Activated CD4-positive, CD25-positive, alpha-beta regulatory T cell (primary cell): Measurements from ENCODE around the gene RASEF.
"Not testable (repeated sequence)": the region's sequence is repeated elsewhere in the genome, so short reads cannot be mapped to it uniquely, and the experiment has no call there.

Experiments
- DNase-seq, 4 experiments: peaks; one replicate each; lab custom pipeline; 2025; lab: John Stamatoyannopoulos, UW

The RASEF gene

DNA sequence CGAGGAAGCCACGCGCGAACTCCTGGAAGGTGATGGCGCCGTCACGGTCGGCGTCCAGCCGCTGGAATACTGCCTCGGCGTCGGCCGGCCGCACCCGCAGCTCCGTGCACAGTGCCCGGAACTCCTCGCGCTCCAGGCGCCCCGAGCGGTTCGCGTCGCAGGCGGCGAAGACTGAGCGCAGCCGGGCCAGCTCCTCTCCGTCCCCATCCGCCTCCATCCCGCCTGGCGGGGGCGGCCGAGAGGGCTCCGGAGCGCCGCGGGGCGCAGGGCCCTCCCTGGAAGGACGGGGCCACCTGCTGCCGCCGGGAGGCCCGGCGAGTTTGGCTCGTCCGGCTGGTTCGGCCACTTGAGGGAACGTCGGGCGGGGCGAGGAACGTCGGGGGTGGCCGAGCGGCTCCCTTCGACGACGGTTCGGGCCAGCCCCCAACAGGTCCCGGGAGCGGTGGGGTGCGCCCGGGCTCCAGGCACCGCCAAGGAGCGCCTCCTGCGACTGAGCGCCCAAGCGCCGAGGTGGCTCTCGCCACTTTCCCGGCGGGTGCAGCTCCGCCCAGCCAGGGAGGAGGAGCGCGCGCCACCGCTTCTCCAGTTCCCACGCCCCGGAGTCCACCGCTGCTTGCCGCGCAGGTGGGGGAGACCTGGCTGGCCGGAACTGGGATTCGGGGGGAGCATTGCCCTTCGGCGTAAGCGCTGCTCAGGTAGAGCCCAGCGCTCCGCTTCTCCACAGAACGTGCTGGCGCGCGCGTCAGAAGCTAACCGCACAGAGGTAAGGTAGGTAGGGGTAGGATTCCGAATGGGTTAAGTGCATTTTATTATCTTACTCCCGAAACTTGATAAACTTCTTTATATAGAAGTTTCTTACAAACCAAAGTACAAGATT, at the start of gene RASEF:
Gene RASEF, minus strand, starts transcription at position 492 of the 877 bp plus-strand sequence. Its CDS starts 275 bp downstream, at position 217.
- no peak for DNase-seq

DNA sequence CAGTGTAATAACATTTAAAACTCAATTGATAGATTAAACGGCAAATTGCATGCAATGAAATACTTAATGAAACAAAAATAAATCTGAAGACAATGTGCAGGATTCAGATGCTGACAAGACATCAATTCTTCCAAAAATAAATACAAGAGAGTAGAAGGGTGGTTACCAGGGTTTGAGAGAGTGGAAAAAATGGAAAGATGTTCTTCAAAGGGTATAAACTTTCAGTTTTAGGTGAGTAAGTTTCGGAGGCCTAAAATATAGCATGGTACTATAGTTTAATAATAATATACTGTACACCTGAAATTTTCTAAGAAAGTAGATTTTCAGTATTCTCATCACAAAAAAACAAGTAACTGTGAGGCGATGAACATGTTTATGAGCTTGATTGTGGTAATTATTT, 48.2 kb upstream of the RASEF start:
- DNase-seq: no peak

DNA sequence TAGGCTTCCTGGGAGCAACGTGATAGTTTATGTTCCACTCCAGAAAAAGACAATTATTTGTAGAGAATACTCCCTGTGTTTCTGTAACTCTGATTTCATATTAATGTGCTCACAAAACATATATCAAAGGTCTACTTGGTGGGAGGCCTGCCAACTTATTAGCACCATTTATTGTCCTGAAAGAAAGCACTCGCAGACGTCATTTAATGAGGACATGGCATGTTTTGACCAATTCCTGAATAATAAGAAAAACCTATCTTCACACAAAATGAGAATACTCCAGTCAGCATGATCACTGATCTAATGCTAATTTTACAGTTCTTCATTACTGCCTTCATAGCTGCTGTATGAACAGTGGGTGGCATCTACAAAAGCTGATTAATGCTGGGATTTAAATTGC, 46.4 kb upstream of the RASEF start:
- no peak for DNase-seq

DNA sequence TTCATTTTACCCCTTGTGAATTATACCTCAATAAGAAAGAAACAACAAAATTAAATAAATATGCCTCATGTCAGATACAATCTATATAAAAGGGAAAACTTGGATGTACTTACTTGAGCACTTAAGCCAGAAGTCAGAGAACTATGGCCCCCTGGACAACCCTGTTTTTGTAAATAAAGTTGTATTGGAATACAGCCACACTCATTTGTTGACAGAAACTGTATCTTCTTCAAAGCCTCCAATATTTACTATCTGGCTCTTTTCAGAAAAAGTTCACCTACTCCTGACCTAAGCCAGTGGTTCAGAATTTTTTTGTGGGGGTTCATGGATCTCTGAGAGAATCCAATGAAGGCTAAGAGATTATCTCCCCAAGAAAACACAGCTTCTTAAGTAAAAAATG, 45.3 kb upstream of the RASEF start:
- no peak for DNase-seq

DNA sequence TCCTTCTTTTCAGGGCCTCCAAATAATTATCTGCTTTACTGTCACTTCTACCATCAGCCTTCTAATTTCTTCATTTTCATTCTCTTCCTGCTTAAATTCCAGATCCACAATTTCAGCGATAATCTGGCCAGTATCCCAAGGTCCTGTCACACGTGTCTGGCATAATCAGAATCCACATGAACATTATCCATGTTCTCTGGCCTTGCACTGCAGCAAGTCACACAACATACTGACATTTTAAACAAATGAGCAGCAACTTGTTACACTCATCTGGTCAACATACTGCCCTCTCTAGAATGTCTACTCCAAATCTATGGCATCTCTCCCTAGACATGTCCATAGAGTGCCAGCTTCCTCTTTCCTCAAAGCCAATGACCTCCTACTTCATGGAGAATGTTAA, 43.8 kb upstream of the RASEF start:
- DNase-seq: no peak

DNA sequence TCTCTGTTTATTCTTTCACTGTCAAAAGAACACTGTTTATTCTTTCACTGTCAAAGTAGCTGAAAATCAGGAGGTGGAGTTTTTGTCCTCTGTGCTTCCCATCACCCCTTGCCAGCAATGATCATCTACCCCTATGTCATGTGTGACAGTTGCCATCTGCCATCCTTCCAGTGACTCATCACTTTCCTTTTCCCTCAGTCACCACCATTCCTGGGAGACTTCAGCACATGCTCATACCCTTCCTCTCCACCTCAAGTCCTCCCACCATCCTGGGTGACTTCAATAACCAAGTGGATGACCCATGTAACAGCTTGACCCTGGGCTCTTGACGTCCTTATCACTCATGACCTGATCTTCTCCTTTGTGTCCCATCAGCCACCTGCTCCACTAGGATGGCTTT, 43.3 kb upstream of the RASEF start:
- no peak for DNase-seq

DNA sequence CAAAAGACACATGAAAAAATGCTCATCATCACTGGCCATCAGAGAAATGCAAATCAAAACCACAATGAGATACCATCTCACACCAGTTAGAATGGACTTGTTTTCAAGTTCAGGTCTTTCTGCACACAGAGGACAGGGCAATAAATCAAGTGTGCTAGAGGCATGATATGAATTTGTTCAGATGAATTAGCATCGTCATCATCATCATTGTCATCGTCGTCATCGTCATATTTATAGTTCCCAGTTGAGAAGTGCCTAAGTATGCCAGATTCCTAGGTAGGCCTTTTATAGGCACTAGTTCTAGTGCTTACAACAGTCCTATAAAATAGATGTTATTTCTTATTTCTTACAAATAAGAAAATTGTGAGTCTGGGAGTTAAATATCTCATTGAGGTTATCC, 34.7 kb upstream of the RASEF start:
- no peak for DNase-seq

DNA sequence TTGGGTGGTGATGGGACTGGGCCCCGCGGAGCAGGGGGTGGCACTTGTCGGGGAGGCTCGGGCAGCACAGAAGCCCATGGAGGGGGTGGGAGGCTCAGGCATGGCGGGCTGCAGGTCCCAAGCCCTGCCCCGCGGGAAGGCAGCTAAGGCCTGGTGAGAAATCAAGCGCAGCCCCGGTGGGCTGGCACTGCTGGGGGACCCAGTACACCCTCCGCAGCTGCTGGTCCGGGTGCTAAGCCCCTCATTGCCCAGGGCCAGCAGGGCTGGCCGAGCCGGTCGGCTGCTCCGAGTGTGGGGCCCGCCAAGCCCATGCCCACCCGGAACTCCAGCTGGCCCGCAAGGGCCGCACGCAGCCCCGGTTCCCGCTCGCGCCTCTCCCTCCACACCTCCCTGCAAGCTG, 30.4 kb upstream of the RASEF start:
- DNase-seq: not testable (repeated sequence)

DNA sequence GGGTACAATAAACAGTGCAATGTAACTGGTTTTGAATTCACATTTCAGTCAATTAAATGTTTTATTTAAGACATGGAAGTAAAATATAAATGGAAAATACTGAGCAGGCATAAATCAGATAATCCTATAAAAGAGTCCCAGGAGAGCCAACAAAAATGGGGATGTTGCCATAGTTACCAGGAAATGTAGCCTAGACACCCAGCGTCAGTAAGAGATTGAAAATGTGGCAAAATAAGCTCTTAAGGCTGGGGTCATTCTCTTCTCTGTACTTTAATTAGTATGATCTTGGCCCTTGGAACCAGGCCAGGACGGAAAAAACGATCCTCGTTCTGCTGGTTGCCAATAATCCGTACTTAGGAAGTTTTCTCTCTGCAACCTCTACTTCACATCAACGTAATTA, 18.9 kb upstream of the RASEF start:
- no peak for DNase-seq

DNA sequence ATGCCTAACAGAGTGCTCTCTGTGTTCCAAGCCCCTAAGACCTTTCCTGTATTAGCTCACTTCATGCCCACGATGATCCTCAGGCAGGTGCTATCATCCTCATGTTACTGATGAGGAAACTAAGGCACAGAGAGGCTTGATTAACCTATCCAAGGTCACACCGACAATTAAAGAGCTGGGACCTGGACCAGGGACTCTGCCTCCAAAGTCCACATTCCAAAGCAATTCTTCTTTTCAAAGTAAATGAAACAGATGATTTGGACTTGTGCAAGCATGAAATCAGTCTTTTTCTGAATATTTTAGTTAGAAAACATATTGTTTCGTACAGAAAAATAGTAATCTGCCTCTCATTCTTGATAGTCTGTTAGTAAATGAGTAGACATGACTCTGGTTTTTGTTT, 18.1 kb upstream of the RASEF start:
- no peak for DNase-seq

DNA sequence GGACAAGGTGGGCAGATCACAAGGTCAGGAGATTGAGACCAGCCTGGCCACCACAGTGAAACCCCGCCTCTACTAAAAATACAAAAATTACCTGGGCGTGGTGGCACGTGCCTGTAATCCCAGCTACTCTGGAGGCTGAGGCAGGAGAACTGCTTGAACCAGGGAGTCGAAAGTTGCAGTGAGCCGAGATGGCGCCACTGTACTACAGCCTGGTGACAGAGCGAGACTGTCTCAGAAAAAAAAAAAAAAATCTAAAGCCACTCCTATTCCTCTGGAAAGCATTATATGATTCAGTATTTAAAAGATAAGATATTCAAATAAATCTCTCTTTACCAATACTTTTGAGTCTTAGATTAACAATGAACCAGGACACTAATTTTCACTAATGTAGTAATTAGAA, 13.0 kb upstream of the RASEF start:
- DNase-seq: not testable (repeated sequence)

DNA sequence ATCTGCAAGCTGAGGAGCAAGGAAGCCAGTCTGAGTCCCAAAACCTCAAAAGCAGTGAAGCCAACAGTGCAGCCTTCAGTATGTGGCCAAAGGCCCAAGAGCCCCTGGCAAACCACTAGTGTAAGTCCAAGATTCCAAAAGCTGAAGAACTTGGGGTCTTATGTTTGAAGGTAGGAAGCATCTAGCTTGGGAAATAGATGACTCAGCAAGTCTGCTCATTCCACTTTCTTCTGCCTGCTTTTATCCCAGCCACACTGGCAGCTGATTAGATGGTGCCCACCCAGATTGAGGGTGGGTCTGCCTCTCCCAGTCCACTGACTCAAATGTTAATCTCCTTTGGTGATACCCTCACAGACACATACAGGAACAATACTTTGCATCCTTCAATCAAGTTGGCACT, 9.6 kb upstream of the RASEF start:
- not testable (repeated sequence) for DNase-seq

DNA sequence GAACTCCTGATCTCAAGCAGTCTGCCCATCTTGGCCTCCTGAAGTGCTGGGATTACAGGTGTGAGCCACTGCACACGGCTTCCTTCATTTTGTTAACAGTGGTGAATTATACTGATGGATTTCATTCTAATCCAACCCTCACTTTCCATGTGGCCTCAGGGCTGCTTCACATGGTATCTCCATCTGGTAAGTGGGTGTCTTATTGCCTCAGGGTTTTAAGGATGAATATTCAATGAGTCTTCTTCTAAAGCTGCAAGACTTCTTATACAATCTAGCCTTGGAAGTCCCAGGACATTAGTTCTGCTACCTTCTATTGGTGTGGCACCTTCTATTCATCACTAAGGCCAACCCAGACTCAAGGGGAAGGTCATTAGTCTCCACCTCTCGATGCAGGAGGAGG, 8.7 kb upstream of the RASEF start:
- no peak for DNase-seq

DNA sequence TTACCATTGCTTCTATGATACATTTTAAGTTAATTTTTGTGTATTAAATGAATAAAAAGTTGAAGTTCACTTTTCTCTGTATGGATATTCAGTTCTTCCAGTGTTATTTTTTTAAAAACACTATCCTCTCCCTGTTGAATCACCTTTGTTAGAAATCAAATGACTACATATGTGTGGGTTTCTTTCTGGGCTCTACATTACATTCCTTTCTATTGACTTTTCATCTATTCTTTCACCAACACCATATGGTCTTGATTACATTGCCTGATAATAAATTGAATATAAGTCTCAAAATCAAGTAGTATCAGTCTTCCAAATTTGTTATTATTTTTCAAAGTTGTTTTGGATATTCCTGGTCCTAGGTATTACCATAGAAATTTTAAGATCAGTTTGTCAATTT, 7.3 kb upstream of the RASEF start:
- DNase-seq: no peak

DNA sequence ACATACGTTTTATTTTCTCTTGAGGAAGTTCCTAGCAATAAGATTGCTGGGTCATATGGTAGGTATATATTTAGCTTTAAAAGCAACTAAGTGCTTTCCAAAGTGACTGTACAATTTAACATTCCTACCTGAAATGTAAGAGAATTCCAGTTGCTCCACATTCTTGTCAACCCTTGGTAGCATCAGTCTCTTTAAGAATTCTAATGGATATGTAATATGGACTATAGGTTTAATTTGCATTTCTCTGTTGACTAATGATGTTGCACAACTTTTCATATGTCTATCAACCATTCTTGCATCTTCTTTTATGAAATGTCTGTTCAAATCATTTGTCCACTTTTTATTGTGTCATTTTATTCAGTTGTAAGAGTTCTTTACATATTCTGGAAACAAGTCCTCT, 6.7 kb upstream of the RASEF start:
- DNase-seq: no peak

DNA sequence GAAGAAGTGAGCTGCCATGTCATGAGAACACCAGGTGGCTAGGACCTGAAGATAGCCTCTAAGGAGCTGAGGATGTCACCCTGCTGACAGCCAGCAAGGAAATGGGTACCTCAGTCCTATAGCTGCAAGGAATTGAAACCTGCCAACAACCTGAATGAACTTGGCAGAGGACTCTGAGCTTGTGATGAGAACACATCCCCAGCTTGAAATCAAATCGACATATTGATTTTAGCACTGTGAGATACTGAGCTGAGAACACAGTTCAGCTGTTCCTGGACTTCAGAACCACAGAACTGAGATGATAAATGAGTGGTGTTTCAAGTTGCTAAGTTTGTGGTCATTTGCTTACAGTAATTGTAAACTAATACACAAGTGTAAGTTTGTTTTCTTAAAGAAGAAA, 5.5 kb upstream of the RASEF start:
- no peak for DNase-seq

DNA sequence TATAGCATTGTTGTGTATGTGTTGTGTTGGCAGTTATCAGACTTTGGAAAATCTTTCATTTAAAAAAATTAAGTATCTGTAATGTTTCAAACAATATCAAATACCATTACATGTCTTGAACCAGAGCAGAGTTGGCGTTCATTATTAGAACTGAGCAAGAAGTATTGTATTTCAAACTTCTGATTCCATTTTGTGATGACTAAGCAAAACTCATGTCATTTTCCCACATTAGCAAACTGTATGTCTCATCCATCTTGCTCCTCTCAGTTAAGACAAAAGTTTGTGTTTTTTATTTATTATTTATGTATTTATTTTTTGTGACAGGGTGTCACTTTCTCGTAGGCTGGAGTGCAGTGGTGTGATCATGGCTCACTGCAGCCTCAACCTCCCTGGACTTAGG, 4.6 kb upstream of the RASEF start:
- DNase-seq: no peak

DNA sequence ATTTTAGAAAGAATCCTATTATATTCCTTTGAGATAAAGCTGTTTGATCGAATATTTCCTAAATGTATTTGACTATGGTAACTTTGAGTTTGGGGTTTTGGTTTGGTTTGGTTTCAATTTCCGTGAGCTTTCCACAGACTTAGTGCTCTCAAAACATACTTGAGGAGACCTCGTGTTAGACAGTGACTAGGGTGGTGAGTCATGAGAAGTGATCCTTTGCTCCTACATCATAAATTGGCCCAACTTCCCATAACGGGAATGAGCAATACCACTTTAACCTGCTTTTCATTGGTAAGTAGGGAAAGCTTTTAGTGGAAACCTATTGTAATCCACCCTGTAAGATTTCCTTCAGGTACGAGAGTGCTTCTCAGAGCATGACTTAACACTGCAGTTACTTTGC, 3.8 kb upstream of the RASEF start:
- DNase-seq: no peak

DNA sequence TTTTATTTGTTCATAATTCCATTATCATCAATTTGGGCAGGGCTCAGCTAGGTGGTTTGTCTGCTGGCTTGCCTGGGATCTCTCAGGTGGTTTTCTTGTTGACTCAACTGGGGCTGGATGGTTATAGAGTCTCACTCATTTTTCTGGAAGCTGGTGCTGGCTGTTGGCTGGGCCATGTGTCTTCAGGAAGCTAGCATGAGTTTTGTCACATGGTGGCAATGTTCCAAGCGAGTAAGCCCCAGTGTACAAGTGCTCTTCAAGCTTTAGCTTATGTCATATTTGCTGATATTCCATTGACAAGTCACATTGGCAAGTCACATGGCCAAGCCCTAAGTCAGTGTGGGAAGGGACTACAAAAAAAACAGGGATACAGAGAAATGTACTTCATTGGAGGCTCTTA, 2.3 kb upstream of the RASEF start:
- no peak for DNase-seq

DNA sequence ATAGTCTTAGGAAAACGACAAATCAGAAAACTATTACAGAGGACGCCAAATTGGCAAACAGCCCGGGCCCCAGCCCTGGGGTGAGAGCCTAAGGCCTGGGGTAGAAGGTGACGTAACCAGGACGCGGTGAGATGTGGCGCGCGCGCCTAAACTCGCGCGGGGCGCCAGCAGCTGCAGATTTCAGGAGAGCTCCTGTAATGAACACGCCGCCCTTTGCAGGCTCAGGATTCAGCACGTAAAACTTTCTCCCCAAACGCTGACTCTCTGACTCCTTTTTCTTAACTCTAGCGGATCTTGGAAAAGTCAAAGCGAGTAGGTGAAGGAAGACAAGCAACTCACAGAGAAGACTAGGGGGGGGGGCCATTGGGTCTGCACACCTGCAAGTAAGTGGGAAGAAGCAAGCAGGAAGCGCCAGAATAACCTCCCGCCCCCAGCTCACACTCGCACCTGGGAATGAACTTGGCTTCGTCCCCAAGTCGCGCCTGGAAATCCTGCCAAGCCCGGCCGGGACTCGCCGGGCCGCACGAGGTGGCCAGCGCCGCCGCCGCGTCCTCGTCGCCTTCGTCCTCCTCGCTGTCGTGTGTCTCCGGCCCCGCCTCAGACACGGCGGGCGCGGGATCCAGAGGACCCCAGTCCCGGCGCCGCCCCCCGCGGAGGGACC, 822 bp downstream of the RASEF start:
- no peak for DNase-seq

DNA sequence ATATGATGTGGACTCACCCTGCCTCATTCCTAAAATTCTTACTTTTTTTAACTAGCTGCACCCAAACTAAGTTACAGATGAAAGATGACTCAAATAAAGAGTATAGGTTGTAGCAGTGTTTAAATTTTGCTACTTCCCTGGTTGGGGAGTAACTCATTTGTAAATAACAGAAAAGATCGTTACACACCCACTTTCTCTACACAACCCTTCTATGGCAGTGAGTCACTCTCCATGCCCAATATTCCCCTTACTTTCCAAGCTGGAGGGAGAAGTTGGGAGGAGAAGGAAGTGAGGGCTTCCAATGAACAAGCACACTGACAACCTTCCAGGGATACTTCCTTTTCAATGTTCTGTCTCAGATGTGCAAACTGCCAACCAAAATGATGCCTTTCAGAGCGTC, 1.9 kb downstream of the RASEF start:
- no peak for DNase-seq

DNA sequence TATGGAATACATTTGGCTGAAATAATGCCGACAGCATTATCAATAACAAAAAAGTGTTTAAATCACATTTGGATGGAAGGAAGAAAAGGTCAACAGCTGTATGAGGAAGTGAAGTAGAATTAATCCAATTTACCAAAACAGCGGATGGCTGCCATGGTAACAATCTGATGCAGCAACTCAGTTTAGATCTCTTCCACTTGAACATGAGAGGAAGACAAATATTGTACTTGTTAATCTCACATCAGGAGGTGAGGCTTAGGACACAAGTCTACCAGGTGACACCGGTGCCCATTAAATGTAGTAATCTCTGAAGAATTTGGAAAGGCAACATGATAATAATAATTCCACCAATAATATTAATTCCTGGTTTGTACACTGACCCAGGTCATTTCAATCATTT, 2.4 kb downstream of the RASEF start:
- DNase-seq: no peak

DNA sequence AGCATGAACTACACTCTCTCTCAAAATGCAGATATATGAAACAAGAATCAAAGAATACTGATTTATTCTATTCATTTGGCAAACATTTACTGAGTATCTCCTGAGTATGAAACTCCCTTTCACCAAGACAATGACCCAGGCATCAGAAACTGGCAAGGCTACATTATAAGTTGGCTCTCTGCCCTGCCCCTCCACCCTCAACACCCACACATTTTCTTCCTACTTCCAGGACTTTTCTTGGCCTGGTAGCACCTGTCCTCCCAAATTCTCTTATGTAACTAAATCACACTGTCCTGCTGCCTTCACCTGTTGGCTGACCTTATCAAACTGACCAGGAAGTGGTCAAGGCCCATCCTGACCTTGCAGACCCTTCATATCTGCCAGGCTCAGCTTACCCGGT, 3.5 kb downstream of the RASEF start:
- no peak for DNase-seq

DNA sequence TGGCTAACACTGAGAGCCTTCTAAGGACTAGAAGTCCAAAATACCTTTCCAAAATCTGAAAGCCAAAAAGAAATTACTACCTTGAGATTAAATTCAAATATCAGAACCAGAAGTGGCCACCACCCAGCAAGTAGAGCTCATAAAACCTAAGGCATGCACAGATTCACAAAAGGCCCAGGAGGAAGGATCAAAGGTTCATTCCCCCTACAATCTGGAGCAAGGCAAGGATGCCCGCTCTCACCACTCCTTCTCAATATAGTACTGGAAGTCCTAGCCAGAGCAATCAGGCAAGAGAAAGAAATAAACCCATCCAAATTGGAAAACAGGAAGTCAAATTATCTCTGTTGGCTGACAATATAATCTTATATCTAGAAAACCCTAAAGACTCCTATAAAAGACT, 6.0 kb downstream of the RASEF start:
- DNase-seq: no peak
